ENCODE measurements around the gene IFT27.
"Not testable (repeated sequence)": the region's sequence is repeated elsewhere in the genome, so short reads cannot be mapped to it uniquely, and the experiment has no call there.

Gene IFT27

GRCh38 chr22:36764641-36765040, 11.3 kb downstream of the IFT27 start:
- no peak for DNase-seq

- DNase-seq, result no peak
These were observed 11.9 kb downstream of the IFT27 start for GRCh38 chr22:36764060-36764459.

- no peak for DNase-seq
These were observed 12.3 kb downstream of the IFT27 start for GRCh38 chr22:36763576-36763975.

GRCh38 chr22:36762687-36763260, 13.1 kb downstream of the IFT27 start:
- DNase-seq, result no peak

GRCh38 chr22:36761553-36762240, 14.2 kb downstream of the IFT27 start:
- DNase-seq, result peak; percentile 9

GRCh38 chr22:36760786-36761185, 15.1 kb downstream of the IFT27 start:
- DNase-seq, result peak; percentile 8

GRCh38 chr22:36759481-36760159, 16.3 kb downstream of the IFT27 start:
- DNase-seq, result no peak

GRCh38 chr22:36758792-36759271, 17.1 kb downstream of the IFT27 start:
- DNase-seq, result peak; percentile 9

- peak; percentile 77 for DNase-seq
These were observed 18.2 kb downstream of the IFT27 start for GRCh38 chr22:36757668-36758211.

GRCh38 chr22:36756746-36757655, 18.9 kb downstream of the IFT27 start:
- DNase-seq, result peak; percentile 8

- peak; percentile 1 for DNase-seq
These were observed 19.9 kb downstream of the IFT27 start for GRCh38 chr22:36756031-36756430.

- DNase-seq, result no peak
These were observed 20.6 kb downstream of the IFT27 start for GRCh38 chr22:36755316-36755715.

- not testable (repeated sequence) for DNase-seq
These were observed 21.0 kb downstream of the IFT27 start for GRCh38 chr22:36754881-36755280.

GRCh38 chr22:36753916-36754315, 22.0 kb downstream of the IFT27 start:
- DNase-seq, result no peak

GRCh38 chr22:36753120-36753802, 22.7 kb downstream of the IFT27 start:
- DNase-seq, result no peak

- DNase-seq, result no peak
These were observed 29.4 kb downstream of the IFT27 start for GRCh38 chr22:36746375-36746970.

GRCh38 chr22:36745301-36745995, 30.5 kb downstream of the IFT27 start:
- DNase-seq, result no peak

- no peak for DNase-seq
These were observed 31.1 kb downstream of the IFT27 start for GRCh38 chr22:36744791-36745190.

- no peak for DNase-seq
These were observed 31.5 kb downstream of the IFT27 start for GRCh38 chr22:36744413-36744765.

GRCh38 chr22:36743591-36744412, 32.1 kb downstream of the IFT27 start:
- no peak for DNase-seq
